HCT116 (cell line): ENCODE data around the gene ZMYND11. TPM values are rescaled to one million over a fixed set of nuclear protein-coding genes. Genes with fewer than 3 reads are reported as not detected.

ENCODE experiments used
- ATAC-seq: fragments of 200-7000 bp; cut with Tn5 transposase; 2 replicates; pipeline ENCODE4 v1.9.1; 2020; ENCODE audit warnings: mild to moderate bottlenecking, moderate library complexity
- BruUV-seq: library from RNA; stranded (reverse); fragments of 400-500 nt; replicated peaks from 2 replicates; lab custom pipeline; 2021; lab: Mats Ljungman, UMichigan
- CTCF ChIA-PET: fragments of 300-600 bp; sonication (Branson Sonifier 250); formaldehyde crosslinking; loops from one replicate; lab custom pipeline; 2021; ENCODE audit warnings: antibody characterized with exemption; lab: Charles Lee
- POLR2A ChIA-PET: fragments of 300-600, 350-600 bp; sonication (Branson Sonifier 250); formaldehyde crosslinking; loops from one replicate; lab custom pipeline; 2021; ENCODE audit warnings: antibody characterized with exemption; lab: Charles Lee
- RAD21 ChIA-PET, 2 experiments: fragments of 300-600 bp; sonication (Branson Sonifier 250); formaldehyde crosslinking; loops; one replicate each; lab custom pipeline; 2023; ENCODE audit warnings: low total read pairs in 2 of 2; ENCODE audit not compliant: uncharacterized antibody in 2 of 2, unreplicated experiment in 2 of 2, low non-redundant PET in 1 of 2; lab: Charles Lee
- DNase-seq: peaks from one replicate; pipeline ENCODE4 v3.0.0-alpha.2; 2010; ENCODE audit warnings: low read depth, low spot score
- H2AFZ ChIP-seq: fragments of 200-600 bp; shearing (Covaris generic), sonication (generic); 2 replicates; pipeline ENCODE4 v1.6.1; 2017; ENCODE audit warnings: low read depth, mixed run types, mixed read lengths, antibody characterized with exemption, low read length; ENCODE audit not compliant: poor library complexity, severe bottlenecking
- H3K27ac ChIP-seq: 2 replicates; pipeline ENCODE4 v1.5.1; 2012; ENCODE audit warnings: low read depth, low read length
- H3K27me3 ChIP-seq: fragments of 200-600 bp; sonication (generic); 2 replicates; pipeline ENCODE4 v1.6.1; 2016; ENCODE audit warnings: mixed run types, low read length, mixed read lengths; ENCODE audit not compliant: insufficient read depth
- H3K36me3 ChIP-seq, 2 experiments: fragments of 200-500 bp in 1 of 2; fragments of 200-600 bp in 1 of 2; sonication (Bioruptor generic) in 1 of 2; sonication (generic) in 1 of 2; 2 replicates each; pipeline versions ENCODE4 v1.5.1 to v1.6.1; 2014 to 2016; ENCODE audit warnings: low read length in 2 of 2, inconsistent platforms in 1 of 2, mixed read lengths in 1 of 2, mixed run types in 1 of 2; ENCODE audit not compliant: insufficient read depth in 2 of 2, control insufficient read depth in 1 of 2
- H3K4me1 ChIP-seq, 2 experiments: fragments of 200-600 bp in 1 of 2; sonication (generic) in 1 of 2; 2 replicates each; pipeline versions ENCODE4 v1.5.1 to v1.6.1; 2012 to 2017; ENCODE audit warnings: low read length in 2 of 2, inconsistent platforms in 1 of 2, mild to moderate bottlenecking in 1 of 2, mixed read lengths in 1 of 2, mixed run types in 1 of 2, moderate library complexity in 1 of 2; ENCODE audit not compliant: insufficient read depth in 2 of 2, control insufficient read depth in 1 of 2
- H3K4me2 ChIP-seq: fragments of 200-600 bp; sonication (generic); 2 replicates; pipeline ENCODE4 v1.6.1; 2017; ENCODE audit warnings: mixed run types, low read length, mixed read lengths
- H3K4me3 ChIP-seq, 2 experiments: fragments of 200-600 bp in 1 of 2; sonication (generic) in 1 of 2; replicated peaks in 1 of 2; 2 replicates each; pipeline ENCODE4 v1.5.1; 2011 to 2016; ENCODE audit warnings: low read length in 2 of 2, control low read depth in 1 of 2, low read depth in 1 of 2, mild to moderate bottlenecking in 1 of 2, mixed read lengths in 1 of 2, mixed run types in 1 of 2
- H3K79me2 ChIP-seq: fragments of 200-600 bp; sonication (generic); 2 replicates; pipeline ENCODE4 v1.6.1; 2017; ENCODE audit warnings: mild to moderate bottlenecking, mixed run types, low read length, moderate library complexity, mixed read lengths; ENCODE audit not compliant: insufficient read depth
- H3K9ac ChIP-seq: fragments of 200-600 bp; sonication (generic); 2 replicates; pipeline ENCODE4 v1.6.1; 2016; ENCODE audit warnings: low read length, mixed read lengths
- H3K9me2 ChIP-seq: fragments of 200-600 bp; sonication (generic), shearing (Covaris generic); 2 replicates; pipeline ENCODE4 v1.6.1; 2017; ENCODE audit warnings: mixed run types, mild to moderate bottlenecking, moderate library complexity; ENCODE audit not compliant: insufficient read depth
- H3K9me3 ChIP-seq, 2 experiments: fragments of 200-500 bp in 1 of 2; fragments of 200-600 bp in 1 of 2; sonication (Bioruptor generic) in 1 of 2; sonication (generic) in 1 of 2; 2 replicates each; pipeline ENCODE4 v1.6.1; 2014 to 2017; ENCODE audit warnings: low read length in 2 of 2, mixed read lengths in 2 of 2, inconsistent platforms in 1 of 2, low read depth in 1 of 2, mild to moderate bottlenecking in 1 of 2, mixed run types in 1 of 2, moderate library complexity in 1 of 2; ENCODE audit not compliant: control insufficient read depth in 1 of 2, insufficient read depth in 1 of 2
- H4K20me1 ChIP-seq: fragments of 200-600 bp; sonication (generic), shearing (Covaris generic); 2 replicates; pipeline ENCODE4 v1.6.1; 2017; ENCODE audit warnings: mixed run types, mild to moderate bottlenecking, moderate library complexity; ENCODE audit not compliant: insufficient read depth
- CEBPB ChIP-seq: IDR thresholded peaks from 2 replicates; pipeline ENCODE4 v1.6.1; 2012; ENCODE audit warnings: low read depth
- EGR1 ChIP-seq: IDR thresholded peaks from 2 replicates; pipeline ENCODE4 v1.6.1; 2012; ENCODE audit warnings: low read depth
- ELF1 ChIP-seq: IDR thresholded peaks from 2 replicates; pipeline ENCODE4 v1.6.1; 2012; ENCODE audit warnings: low read depth, borderline replicate concordance
- EZH2 ChIP-seq: fragments of 200-600 bp; sonication (generic); IDR thresholded peaks from 2 replicates; pipeline ENCODE4 v1.6.1; 2017; ENCODE audit warnings: antibody characterized with exemption, mixed run types
- POLR2A ChIP-seq: IDR thresholded peaks from 2 replicates; pipeline ENCODE4 v1.7.0; 2011; ENCODE audit warnings: borderline replicate concordance; ENCODE audit not compliant: insufficient read depth, insufficient read length; ENCODE audit errors: extremely low read depth
- RAD21 ChIP-seq: IDR thresholded peaks from 2 replicates; pipeline ENCODE4 v1.6.1; 2012; ENCODE audit warnings: low read depth, mild to moderate bottlenecking
- SP1 ChIP-seq: IDR thresholded peaks from 2 replicates; pipeline ENCODE4 v1.6.1; 2012; ENCODE audit warnings: low read depth
- ZFX ChIP-seq: fragments of 450-650 bp; IDR thresholded peaks from 2 replicates; pipeline ENCODE4 v1.6.1; 2017
- intact Hi-C: fragments of 100-400 bp; cut with micrococcal nuclease; formaldehyde crosslinking; loops from 2 replicates; pipeline ENCODE4 v1.10.0; 2022
- total RNA-seq: library from RNA; stranded (reverse); gene quantifications from one replicate; pipeline ENCODE4 v1.2.1, GENCODE V29; 2021; ENCODE audit not compliant: unreplicated experiment
- TF ChIP-seq, protein P1 (sequence below): IDR thresholded peaks from 2 replicates; pipeline ENCODE4 v1.6.1; 2012
- TF ChIP-seq, protein P2 (sequence below): IDR thresholded peaks from 2 replicates; pipeline ENCODE4 v1.6.1; 2012; ENCODE audit warnings: low read depth

The ZMYND11 gene
- total RNA-seq, 1 experiment from 2014 or later = 28.3 TPM

- TF ChIP-seq, protein P1, sequence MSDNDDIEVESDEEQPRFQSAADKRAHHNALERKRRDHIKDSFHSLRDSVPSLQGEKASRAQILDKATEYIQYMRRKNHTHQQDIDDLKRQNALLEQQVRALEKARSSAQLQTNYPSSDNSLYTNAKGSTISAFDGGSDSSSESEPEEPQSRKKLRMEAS = no peak
- TF ChIP-seq SP1 = no peak
- TF ChIP-seq RAD21 = no peak
- TF ChIP-seq POLR2A = no peak
- Histone ChIP-seq H3K79me2 (no peaks in the 10 kb centered on the region), H3K9me2 (no peaks in the 10 kb centered on the region), H3K4me2 (no peak overlapping the region), H3K27ac (no peak overlapping the region), H3K9ac (no peak overlapping the region), H3K27me3 (no peaks in the 10 kb centered on the region), H3K9me3 (peaks cover 3 to 11% of the 10 kb centered on the region in 2 experiments; a peak in 2 of 4 replicates), H4K20me1 (no peaks in the 10 kb centered on the region), H3K4me1 (peaks cover 15 to 23% of the 10 kb centered on the region in 2 experiments), H3K36me3 (no peaks in the 10 kb centered on the region; a peak in 1 of 4 replicates), H3K4me3 (no peak overlapping the region), H2AFZ (no peak overlapping the region)
- ChIA-PET RAD21 (no interaction called here), CTCF (no interaction called here), POLR2A (no interaction called here)
- DNase-seq (no peak), ATAC-seq (no peak)
- BruUV-seq = no TSS peak
- intact Hi-C loops = no loop called here
Measured at GRCh38 chr10:94613-95012, 40.6 kb upstream of the ZMYND11 start.

DNA sequence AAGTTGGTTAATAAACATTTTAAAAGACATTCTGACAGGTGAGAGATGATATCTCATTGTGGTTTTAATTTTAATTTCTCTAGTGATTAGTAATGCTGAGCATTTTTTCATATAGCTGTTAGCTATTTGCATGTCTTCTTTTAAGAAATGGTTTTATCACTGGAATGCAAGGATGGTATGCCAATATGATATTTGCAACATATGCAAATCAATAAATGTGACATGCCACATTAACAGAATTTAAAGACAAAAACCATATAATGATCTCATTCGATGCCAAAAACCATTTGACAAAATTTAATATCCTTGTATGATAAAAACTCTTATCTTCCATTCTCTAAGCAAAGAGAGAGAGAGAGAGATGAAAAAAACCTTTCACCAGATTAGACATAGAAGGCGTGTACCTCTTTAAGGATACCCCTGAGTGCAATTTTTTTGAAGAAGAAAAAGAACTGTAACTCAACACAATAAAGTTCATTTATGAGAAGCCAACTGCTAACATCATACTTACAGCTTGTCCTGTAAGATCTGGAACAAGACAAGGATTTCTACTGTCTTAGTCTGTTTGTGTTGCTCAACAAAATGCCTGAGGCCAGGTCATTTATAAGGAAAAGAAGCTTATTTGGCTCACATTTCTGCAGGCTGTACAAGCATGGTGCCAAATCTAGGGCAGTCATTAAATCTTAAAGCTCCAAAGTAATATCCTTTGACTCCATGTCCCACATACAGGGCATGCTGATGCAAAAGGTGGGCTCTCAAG, 39.7 kb upstream of the ZMYND11 start:
- no peak overlapping the region for H3K4me2 ChIP-seq
- CTCF ChIA-PET = no interaction called here
- no peak overlapping the region for H3K4me3 ChIP-seq
- no peaks in the 10 kb centered on the region for H3K9me2 ChIP-seq
- H4K20me1 ChIP-seq = no peaks in the 10 kb centered on the region
- no peaks in the 10 kb centered on the region; a peak in 1 of 4 replicates for H3K36me3 ChIP-seq
- POLR2A ChIA-PET = no interaction called here
- RAD21 ChIA-PET = no interaction called here
- TF ChIP-seq CEBPB (no peak), EGR1 (no peak), ELF1 (no peak), ZFX (no peak), EZH2 (no peak)
- TF ChIP-seq, protein P2, sequence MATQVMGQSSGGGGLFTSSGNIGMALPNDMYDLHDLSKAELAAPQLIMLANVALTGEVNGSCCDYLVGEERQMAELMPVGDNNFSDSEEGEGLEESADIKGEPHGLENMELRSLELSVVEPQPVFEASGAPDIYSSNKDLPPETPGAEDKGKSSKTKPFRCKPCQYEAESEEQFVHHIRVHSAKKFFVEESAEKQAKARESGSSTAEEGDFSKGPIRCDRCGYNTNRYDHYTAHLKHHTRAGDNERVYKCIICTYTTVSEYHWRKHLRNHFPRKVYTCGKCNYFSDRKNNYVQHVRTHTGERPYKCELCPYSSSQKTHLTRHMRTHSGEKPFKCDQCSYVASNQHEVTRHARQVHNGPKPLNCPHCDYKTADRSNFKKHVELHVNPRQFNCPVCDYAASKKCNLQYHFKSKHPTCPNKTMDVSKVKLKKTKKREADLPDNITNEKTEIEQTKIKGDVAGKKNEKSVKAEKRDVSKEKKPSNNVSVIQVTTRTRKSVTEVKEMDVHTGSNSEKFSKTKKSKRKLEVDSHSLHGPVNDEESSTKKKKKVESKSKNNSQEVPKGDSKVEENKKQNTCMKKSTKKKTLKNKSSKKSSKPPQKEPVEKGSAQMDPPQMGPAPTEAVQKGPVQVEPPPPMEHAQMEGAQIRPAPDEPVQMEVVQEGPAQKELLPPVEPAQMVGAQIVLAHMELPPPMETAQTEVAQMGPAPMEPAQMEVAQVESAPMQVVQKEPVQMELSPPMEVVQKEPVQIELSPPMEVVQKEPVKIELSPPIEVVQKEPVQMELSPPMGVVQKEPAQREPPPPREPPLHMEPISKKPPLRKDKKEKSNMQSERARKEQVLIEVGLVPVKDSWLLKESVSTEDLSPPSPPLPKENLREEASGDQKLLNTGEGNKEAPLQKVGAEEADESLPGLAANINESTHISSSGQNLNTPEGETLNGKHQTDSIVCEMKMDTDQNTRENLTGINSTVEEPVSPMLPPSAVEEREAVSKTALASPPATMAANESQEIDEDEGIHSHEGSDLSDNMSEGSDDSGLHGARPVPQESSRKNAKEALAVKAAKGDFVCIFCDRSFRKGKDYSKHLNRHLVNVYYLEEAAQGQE = no peak
- H3K9me3 ChIP-seq = peaks cover 3 to 11% of the 10 kb centered on the region in 2 experiments; a peak in 2 of 4 replicates
- BruUV-seq = no TSS peak
- no peak overlapping the region for H3K27ac ChIP-seq
- no peaks in the 10 kb centered on the region for H3K79me2 ChIP-seq
- DNase-seq = no peak
- intact Hi-C loops = no loop called here
- H2AFZ ChIP-seq = no peak overlapping the region
- H3K9ac ChIP-seq = no peak overlapping the region
- H3K27me3 ChIP-seq = no peaks in the 10 kb centered on the region
- H3K4me1 ChIP-seq = peaks cover 15 to 23% of the 10 kb centered on the region in 2 experiments
- ATAC-seq = no peak
